ENCODE data around the gene TMEM233.
"Not testable (repeated sequence)": the region's sequence is repeated elsewhere in the genome, so short reads cannot be mapped to it uniquely, and the experiment has no call there.

Gene TMEM233

GRCh38 chr12:119613319-119613936 lies 19.9 kb downstream of the TMEM233 start:
- DNase-seq = no peak

- DNase-seq = no peak
These were observed 21.1 kb downstream of the TMEM233 start for GRCh38 chr12:119614705-119615104.

- no peak for DNase-seq
These were observed 22.2 kb downstream of the TMEM233 start for GRCh38 chr12:119615518-119616475.

- not testable (repeated sequence) for DNase-seq
These were observed 24.8 kb downstream of the TMEM233 start for GRCh38 chr12:119618328-119618896.

- no peak for DNase-seq
These were observed 26.9 kb downstream of the TMEM233 start for GRCh38 chr12:119620490-119620889.

- no peak for DNase-seq
These were observed 28.3 kb downstream of the TMEM233 start for GRCh38 chr12:119621878-119622277.

GRCh38 chr12:119624966-119625365 lies 31.4 kb downstream of the TMEM233 start:
- DNase-seq = no peak

GRCh38 chr12:119627019-119627643 lies 33.6 kb downstream of the TMEM233 start:
- DNase-seq = no peak

- DNase-seq = no peak
These were observed 34.1 kb downstream of the TMEM233 start for GRCh38 chr12:119627686-119628085.

GRCh38 chr12:119630223-119630780 lies 36.7 kb downstream of the TMEM233 start:
- no peak for DNase-seq

- no peak for DNase-seq
These were observed 37.5 kb downstream of the TMEM233 start for GRCh38 chr12:119630962-119631550.

GRCh38 chr12:119631930-119632678 lies 38.5 kb downstream of the TMEM233 start:
- no peak for DNase-seq

- DNase-seq = no peak
These were observed 41.2 kb downstream of the TMEM233 start for GRCh38 chr12:119634743-119635142.

GRCh38 chr12:119642986-119643385 lies 49.4 kb downstream of the TMEM233 start:
- no peak for DNase-seq

GRCh38 chr12:119644930-119645329 lies 51.4 kb downstream of the TMEM233 start:
- DNase-seq = no peak

- DNase-seq = no peak
These were observed 52.0 kb downstream of the TMEM233 start for GRCh38 chr12:119645535-119646059.

GRCh38 chr12:119649202-119649808 lies 55.7 kb downstream of the TMEM233 start:
- no peak for DNase-seq

- DNase-seq = peak in 1 of 5 experiments; percentile 42
These were observed 59.1 kb downstream of the TMEM233 start for GRCh38 chr12:119652665-119653064.

GRCh38 chr12:119657001-119657400 lies 63.4 kb downstream of the TMEM233 start:
- DNase-seq = not testable (repeated sequence)

- DNase-seq = not testable (repeated sequence)
These were observed 64.6 kb downstream of the TMEM233 start for GRCh38 chr12:119658166-119658565.
